ENCODE results near the gene ALG14. TPM values are rescaled to one million over a fixed set of nuclear protein-coding genes. Genes with fewer than 3 reads are reported as not detected.

Gene ALG14
- total and polyA plus RNA-seq, 4 donors: 1.0 to 16.6 (median 1.9) TPM

DNA sequence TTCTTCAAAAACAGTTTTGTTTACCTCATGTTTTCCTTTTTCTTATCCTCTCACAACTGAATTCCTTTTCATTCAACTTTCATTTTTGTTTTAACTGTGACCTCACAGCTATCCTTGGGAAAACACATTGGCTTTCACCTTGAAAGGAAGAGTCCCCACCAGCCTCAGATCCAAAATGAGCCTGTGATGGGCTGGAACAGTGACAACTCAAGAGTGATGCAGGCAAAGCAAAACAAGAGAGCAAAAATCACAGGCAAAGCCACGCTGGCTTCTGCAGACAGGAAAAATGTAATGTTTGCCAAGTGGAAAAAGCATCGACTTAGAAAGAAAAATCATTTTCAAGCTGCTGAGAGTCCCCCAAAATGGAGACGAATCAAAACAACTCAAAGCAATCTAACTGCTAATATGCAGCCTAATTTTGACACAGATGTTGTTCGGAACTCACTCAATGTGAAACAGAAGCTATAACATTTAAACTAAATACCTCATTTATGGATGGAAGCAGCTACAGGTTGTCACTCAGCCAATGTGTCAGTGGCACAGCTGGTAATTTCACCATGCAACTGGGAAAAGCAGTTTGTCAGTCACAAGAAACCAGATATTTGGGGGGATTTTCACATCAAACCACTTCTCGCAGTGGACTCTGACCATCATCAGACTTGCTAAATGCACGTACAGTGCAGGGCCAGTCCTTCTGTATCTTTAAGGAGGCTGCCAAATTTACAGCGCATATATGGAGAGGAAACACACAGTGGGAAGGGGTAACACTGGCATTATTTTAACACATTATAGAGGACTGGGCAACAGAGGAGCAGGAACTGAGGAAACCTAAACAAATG lies 50.7 kb downstream of the ALG14 start:
- no peak for DNase-seq (ENCODE audit: low spot score)
- Histone ChIP-seq H3K9me3 (ENCODE audit: control insufficient read depth in 4 of 4, low read length in 3 of 4) (no peaks in the 10 kb centered on the region), H3K9ac (ENCODE audit: low read depth in 1 of 2, low read length in 2 of 2) (no peak overlapping the region), H3K4me1 (ENCODE audit: control insufficient read depth in 4 of 4, insufficient read depth in 4 of 4, low read length in 3 of 4) (no peaks in the 10 kb centered on the region), H3K27ac (ENCODE audit: low read depth in 1 of 2, low read length in 2 of 2) (peak overlapping the region in 1 of 2 donors; percentile 3), H3K36me3 (ENCODE audit: control insufficient read depth in 4 of 4, insufficient read depth in 3 of 4, low read depth in 1 of 4, low read length in 3 of 4) (peaks cover 0 to 6% (median 2%) of the 10 kb centered on the region in 4 donors), H3K27me3 (ENCODE audit: control insufficient read depth in 4 of 4, insufficient read depth in 4 of 4, low read length in 3 of 4) (no peaks in the 10 kb centered on the region), H3K4me3 (ENCODE audit: low read depth in 1 of 3, low read length in 3 of 3) (no peak overlapping the region)
- TF ChIP-seq EGR1 (IDR thresholded peaks at IDR 0.05; ENCODE audit: low read depth in 2 of 2) (no peak), TAF1 (conservative IDR thresholded peaks at IDR 0.05) (no peak), JUND (IDR thresholded peaks at IDR 0.05) (no peak), NR2F2 (IDR thresholded peaks at IDR 0.05) (no peak), FOXA1 (IDR thresholded peaks at IDR 0.05) (no peak), HNF4G (IDR thresholded peaks at IDR 0.05) (no peak), MAX (IDR thresholded peaks at IDR 0.05) (no peak), ATF3 (IDR thresholded peaks at IDR 0.05) (no peak), SP1 (IDR thresholded peaks at IDR 0.05) (no peak), RAD21 (IDR thresholded peaks at IDR 0.05) (no peak), GABPA (IDR thresholded peaks at IDR 0.05 in 1 of 2, conservative IDR thresholded peaks at IDR 0.05 in 1 of 2) (no peak), RXRA (IDR thresholded peaks at IDR 0.05) (no peak), HNF4A (conservative IDR thresholded peaks at IDR 0.05) (no peak), YY1 (IDR thresholded peaks at IDR 0.05) (no peak), FOXA2 (IDR thresholded peaks at IDR 0.05) (no peak)
- TF ChIP-seq, protein P1, sequence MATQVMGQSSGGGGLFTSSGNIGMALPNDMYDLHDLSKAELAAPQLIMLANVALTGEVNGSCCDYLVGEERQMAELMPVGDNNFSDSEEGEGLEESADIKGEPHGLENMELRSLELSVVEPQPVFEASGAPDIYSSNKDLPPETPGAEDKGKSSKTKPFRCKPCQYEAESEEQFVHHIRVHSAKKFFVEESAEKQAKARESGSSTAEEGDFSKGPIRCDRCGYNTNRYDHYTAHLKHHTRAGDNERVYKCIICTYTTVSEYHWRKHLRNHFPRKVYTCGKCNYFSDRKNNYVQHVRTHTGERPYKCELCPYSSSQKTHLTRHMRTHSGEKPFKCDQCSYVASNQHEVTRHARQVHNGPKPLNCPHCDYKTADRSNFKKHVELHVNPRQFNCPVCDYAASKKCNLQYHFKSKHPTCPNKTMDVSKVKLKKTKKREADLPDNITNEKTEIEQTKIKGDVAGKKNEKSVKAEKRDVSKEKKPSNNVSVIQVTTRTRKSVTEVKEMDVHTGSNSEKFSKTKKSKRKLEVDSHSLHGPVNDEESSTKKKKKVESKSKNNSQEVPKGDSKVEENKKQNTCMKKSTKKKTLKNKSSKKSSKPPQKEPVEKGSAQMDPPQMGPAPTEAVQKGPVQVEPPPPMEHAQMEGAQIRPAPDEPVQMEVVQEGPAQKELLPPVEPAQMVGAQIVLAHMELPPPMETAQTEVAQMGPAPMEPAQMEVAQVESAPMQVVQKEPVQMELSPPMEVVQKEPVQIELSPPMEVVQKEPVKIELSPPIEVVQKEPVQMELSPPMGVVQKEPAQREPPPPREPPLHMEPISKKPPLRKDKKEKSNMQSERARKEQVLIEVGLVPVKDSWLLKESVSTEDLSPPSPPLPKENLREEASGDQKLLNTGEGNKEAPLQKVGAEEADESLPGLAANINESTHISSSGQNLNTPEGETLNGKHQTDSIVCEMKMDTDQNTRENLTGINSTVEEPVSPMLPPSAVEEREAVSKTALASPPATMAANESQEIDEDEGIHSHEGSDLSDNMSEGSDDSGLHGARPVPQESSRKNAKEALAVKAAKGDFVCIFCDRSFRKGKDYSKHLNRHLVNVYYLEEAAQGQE (IDR thresholded peaks at IDR 0.05): no peak
- TF ChIP-seq, protein P2, sequence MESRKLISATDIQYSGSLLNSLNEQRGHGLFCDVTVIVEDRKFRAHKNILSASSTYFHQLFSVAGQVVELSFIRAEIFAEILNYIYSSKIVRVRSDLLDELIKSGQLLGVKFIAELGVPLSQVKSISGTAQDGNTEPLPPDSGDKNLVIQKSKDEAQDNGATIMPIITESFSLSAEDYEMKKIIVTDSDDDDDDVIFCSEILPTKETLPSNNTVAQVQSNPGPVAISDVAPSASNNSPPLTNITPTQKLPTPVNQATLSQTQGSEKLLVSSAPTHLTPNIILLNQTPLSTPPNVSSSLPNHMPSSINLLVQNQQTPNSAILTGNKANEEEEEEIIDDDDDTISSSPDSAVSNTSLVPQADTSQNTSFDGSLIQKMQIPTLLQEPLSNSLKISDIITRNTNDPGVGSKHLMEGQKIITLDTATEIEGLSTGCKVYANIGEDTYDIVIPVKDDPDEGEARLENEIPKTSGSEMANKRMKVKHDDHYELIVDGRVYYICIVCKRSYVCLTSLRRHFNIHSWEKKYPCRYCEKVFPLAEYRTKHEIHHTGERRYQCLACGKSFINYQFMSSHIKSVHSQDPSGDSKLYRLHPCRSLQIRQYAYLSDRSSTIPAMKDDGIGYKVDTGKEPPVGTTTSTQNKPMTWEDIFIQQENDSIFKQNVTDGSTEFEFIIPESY (IDR thresholded peaks at IDR 0.05): no peak
- TF ChIP-seq, protein P3, sequence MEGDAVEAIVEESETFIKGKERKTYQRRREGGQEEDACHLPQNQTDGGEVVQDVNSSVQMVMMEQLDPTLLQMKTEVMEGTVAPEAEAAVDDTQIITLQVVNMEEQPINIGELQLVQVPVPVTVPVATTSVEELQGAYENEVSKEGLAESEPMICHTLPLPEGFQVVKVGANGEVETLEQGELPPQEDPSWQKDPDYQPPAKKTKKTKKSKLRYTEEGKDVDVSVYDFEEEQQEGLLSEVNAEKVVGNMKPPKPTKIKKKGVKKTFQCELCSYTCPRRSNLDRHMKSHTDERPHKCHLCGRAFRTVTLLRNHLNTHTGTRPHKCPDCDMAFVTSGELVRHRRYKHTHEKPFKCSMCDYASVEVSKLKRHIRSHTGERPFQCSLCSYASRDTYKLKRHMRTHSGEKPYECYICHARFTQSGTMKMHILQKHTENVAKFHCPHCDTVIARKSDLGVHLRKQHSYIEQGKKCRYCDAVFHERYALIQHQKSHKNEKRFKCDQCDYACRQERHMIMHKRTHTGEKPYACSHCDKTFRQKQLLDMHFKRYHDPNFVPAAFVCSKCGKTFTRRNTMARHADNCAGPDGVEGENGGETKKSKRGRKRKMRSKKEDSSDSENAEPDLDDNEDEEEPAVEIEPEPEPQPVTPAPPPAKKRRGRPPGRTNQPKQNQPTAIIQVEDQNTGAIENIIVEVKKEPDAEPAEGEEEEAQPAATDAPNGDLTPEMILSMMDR (IDR thresholded peaks at IDR 0.05; ENCODE audit: low read depth, low read length, missing input control): no peak
- 83% methylated on average over 7 of the region's 7 CpGs for WGBS
